ENCODE measurements around the gene SLC15A3.

DNA sequence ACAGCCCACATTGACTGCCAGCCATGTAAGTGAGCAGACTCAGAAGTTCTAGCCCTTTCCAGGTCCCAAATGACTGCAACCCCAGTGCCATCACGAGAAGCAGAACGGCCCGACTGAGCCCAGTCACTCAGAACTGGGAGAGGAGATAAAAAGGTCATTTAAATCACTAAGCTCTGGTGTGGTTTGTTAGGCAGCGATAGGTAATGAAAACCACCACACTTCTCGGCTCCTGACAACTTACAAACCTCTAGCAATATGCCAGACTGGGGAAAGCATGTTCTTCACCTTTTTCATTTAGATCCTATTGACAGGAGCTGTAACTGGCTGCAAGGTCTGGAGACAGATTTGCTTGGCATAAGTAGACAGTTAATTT lies 6.7 kb downstream of the SLC15A3 start:
- TF ChIP-seq, protein P1, sequence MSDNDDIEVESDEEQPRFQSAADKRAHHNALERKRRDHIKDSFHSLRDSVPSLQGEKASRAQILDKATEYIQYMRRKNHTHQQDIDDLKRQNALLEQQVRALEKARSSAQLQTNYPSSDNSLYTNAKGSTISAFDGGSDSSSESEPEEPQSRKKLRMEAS (IDR thresholded peaks at IDR 0.05; ENCODE audit: low read depth) = no peak
- TF ChIP-seq, protein P2, sequence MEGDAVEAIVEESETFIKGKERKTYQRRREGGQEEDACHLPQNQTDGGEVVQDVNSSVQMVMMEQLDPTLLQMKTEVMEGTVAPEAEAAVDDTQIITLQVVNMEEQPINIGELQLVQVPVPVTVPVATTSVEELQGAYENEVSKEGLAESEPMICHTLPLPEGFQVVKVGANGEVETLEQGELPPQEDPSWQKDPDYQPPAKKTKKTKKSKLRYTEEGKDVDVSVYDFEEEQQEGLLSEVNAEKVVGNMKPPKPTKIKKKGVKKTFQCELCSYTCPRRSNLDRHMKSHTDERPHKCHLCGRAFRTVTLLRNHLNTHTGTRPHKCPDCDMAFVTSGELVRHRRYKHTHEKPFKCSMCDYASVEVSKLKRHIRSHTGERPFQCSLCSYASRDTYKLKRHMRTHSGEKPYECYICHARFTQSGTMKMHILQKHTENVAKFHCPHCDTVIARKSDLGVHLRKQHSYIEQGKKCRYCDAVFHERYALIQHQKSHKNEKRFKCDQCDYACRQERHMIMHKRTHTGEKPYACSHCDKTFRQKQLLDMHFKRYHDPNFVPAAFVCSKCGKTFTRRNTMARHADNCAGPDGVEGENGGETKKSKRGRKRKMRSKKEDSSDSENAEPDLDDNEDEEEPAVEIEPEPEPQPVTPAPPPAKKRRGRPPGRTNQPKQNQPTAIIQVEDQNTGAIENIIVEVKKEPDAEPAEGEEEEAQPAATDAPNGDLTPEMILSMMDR (IDR thresholded peaks at IDR 0.05) = no peak
- TF ChIP-seq POLR2AphosphoS5 (IDR thresholded peaks at IDR 0.05; ENCODE audit: low read depth, low read length) (no peak), EZH2phosphoT487 (IDR thresholded peaks at IDR 0.05; ENCODE audit: borderline replicate concordance, low read depth) (no peak), YY1 (IDR thresholded peaks at IDR 0.05; ENCODE audit: low read depth) (no peak)
- TF ChIP-seq, protein P3, sequence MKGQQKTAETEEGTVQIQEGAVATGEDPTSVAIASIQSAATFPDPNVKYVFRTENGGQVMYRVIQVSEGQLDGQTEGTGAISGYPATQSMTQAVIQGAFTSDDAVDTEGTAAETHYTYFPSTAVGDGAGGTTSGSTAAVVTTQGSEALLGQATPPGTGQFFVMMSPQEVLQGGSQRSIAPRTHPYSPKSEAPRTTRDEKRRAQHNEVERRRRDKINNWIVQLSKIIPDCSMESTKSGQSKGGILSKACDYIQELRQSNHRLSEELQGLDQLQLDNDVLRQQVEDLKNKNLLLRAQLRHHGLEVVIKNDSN (IDR thresholded peaks at IDR 0.05; ENCODE audit: borderline replicate concordance, low read depth) = no peak

All from SK-N-SH (cell line).